Fibroblast of upper back skin (primary cell): ENCODE data around the gene ZNF524.
"Not testable (repeated sequence)": the region's sequence is repeated elsewhere in the genome, so short reads cannot be mapped to it uniquely, and the experiment has no call there.

Source experiments
- DNase-seq: peaks from one replicate; pipeline ENCODE4 v3.0.0-alpha.2; 2013

ZNF524 gene

DNA sequence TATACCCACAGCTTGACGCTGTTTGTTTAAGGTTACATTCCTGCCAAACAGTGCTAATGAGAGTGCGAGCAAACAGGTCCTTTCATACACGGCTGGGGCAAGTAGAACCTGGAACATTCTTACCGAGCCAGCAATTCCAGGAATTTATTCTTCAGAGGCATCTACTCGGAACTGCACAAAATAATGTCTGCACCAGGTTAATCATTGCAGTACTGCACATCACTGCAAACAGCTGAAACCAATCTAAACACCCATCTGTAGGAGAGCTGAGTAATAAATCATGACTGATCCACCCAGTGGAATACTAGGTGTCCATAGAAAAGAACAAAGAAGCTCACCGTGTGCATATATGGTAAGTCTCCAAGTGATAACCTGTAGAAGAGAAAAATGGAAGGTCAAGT lies 18.3 kb upstream of the ZNF524 start:
- DNase-seq, result peak; percentile 49

DNA sequence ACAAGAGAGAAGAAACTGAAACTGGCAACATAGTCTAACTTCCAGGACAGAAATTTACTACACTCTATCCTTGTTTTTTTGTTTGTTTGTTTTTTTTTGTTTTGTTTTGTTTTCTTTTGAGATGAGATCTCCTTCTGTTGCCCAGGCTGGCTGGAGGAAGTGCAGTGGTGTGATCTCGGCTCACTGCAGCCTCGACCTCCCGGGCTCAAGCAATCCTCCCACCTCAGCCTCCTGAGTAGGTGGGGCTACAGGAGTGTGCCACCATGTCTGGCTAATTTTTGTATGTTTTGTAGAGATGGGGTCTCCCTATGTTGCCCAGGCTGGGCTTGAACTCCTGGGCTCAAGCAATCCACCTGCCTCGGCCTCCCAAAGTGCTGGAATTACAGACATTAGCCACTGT lies 17.8 kb upstream of the ZNF524 start:
- DNase-seq, result not testable (repeated sequence)

DNA sequence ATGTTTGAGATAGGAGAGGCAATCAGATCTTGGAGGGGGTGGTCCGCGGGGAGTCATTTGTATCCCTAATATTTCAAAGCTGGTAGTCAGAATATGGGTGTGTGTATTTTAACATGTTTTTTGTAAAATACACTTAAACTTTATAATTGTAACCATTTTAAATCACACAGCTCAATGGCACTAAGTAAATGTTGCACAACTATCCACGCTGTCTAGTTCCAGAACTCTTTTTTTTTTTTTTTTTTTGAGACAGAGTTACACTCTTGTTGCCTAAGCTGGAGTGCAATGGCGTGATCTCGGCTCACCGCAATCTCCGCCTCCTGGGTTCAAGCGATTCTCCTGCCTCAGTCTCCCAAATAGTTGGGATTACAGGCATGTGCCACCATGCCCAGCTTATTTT lies 16.2 kb upstream of the ZNF524 start:
- not testable (repeated sequence) for DNase-seq

DNA sequence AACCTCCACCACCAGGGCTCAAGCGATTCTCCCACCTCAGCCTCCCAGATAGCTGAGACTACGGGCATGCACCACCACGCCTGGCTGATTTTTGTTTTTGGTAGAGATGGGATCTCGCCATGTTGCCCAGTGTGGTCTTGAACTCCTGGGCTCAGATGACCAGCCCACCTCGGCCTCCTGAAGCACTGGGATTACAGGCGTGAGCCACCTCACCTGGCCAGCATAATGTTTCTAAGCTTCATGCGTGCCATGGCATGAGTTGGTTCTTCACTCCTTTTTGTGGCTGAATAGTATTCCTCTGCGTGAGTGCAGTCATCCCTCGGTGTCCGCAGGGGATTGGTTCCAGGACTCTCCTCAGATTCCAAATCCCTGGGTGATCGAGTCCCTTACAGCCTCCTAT lies 15.2 kb upstream of the ZNF524 start:
- no peak for DNase-seq

DNA sequence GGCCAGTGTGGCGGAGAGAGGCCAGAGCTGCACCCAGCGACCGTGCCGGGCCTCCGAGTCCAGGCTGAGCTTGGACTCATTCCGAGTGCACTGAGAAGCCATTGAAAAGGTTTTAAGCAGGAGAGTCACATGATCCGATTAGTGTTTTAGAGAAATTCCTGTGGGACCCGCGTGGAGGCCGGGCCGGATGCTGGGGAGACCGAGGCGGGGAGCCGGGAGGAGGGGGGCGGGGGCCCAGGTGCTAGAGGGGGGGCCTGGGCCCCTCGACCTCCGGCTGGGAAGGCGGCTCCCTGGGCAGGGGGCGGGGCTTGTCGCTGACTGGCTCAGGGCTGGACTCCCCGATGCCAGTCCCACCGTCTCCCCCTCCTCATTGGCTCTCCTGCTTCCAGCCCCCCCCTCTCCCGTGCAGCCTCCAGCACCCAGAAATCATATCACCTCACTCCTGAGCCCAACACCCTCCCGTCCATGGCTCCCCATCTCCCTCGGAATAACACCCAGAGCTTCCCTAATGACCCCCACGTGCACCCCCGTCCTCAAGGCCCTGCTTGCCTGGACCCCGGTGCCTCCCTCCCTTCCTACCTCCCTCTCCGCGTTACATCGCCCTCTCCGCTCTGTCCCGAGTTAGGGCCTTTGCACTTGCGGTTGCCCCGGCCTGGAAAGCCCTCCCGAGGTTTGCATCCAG lies 14.3 kb upstream of the ZNF524 start:
- DNase-seq, result peak; percentile 91

DNA sequence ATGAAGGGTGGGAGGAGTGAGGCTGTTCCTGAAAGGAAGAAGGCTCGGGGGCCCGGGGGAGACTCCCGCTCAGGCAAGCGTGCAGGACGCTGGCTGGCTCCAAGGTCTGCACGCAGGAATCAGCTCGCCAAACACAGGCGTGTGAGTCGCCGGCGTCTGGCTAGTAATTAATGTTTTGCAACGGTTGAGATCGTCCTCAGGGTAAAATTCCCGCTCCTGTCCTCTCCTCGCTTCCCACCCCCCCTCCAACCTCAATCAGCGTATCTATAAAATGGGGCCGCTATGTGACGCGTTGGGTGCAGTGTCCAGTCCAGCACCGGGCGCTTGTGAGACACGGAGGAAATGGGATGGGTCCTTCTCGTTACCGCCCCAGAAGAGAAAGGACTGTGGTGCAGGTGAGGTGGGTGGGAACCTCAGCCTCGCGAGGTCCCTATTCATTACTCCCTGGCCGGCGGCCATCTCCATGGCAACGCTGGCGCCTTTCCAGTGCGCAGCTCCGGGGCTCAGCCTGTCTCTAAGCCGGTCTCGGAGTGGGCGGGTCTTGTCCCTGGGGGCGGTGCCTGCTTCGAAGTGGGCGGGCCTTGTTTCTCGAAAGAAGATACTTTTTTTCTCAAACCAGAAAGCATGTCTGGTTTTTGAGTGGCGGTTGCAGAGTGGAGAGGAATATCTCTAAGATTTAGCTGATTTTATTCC lies 13.0 kb upstream of the ZNF524 start:
- DNase-seq, result peak; percentile 90

DNA sequence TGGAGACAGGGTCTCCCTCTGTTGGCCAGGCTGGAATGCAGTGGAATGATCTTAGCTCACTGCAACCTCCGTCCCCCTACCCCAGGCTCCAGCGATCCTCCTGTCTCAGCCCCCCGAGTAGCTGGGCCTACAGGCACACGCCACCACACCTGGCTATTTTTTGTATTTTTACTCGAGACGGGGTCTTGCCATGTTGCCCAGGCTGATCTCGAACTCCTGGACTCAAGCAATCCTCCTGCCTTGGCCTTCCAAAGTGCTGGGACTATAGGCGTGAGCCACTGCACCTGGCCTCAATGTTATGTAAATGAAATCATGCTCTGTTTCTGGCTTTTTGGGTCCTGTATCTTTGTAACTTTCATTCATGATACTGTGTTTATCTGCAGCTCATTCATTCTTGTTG lies 11.3 kb upstream of the ZNF524 start:
- DNase-seq, result no peak

DNA sequence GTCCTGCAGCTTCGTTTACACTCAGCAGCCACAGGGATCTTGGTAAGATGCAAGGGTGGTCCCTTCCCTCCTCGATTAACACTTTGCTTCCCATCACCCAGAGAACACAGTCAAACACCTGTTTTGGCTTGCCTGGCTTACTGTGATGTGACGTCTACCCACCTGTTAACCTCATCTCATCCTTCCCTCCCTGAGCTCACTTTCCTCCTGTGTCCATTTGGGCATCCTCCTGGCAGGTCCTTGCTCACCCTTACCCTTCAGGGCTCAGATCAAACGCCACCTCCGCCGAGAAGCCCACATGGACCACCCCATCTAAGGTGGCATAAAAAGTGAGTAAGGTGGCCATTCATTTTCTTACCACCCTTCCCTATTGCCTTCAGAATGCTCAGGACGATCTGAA lies 10.0 kb upstream of the ZNF524 start:
- DNase-seq, result no peak

DNA sequence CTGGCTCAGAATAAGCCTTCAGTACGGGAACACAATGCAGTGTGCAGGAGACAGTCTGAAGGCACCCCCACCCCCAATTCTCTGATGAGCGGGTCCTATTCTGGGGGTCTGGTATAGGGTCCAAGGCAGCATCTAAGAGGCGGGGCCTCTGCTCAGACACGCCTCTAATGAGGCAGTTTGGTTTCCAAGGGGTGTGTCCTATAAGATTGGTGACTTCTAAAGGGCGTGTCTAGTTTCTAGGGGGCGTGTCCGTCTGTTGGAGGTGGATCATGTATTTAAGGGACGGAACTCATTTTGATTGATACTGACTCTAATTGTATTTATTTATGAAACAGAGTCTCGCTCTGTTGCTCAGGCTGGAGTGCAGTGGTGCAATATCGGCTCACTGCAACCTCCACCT lies 9.5 kb upstream of the ZNF524 start:
- DNase-seq, result no peak

DNA sequence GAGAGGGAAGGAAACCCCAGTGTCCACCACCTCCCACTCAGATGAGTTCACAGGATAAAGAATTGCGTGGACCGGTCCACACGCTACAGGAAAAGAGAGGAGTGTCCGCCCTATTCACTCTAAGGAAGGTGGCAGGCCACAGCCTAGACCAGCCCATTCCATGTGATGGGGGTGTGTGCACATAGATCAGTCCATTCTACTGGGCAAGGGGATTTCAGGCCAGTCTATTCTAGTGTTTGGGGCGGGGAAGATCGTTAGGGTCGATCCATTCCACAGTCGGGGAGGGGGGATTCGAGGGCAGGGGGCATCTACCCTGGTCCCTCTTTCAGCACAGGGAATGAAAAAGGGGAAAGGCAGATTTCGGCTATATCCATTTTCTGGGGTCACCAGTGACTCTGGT lies 8.5 kb upstream of the ZNF524 start:
- DNase-seq, result no peak

DNA sequence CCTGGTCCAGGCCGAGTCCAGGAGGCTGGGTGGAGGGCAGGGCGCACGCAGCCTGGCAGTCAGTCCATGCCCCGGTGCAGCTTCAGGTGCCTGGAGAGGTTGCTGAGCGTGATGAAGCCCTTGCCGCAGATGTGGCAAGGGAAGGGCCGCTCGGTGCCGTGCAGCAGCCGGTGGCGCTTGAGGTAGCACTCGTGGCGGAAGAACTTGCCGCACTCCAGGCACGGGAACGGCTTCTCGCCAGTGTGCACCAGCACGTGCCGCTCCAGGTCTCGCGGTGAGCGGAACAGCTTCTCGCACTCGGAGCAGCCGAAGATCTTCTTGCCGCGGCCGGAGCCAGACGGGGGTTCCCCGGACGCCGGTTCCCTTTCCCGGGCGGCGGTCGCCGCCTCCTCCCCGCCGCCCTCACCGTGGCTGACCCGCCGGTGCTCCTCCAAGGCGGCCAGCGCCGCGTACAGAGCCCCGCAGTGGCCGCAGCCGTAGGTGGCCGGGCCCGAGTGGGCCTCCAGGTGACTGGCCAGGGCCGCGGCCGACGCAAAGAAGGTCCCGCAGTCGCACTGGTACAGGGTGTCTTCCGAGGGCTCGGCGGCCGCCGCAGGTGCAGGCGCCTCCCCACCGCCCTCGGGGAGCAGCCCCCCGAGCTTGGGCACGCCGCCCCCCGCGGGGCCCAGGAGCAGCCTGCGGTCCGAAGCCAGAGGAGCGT lies 7.5 kb upstream of the ZNF524 start:
- no peak for DNase-seq

DNA sequence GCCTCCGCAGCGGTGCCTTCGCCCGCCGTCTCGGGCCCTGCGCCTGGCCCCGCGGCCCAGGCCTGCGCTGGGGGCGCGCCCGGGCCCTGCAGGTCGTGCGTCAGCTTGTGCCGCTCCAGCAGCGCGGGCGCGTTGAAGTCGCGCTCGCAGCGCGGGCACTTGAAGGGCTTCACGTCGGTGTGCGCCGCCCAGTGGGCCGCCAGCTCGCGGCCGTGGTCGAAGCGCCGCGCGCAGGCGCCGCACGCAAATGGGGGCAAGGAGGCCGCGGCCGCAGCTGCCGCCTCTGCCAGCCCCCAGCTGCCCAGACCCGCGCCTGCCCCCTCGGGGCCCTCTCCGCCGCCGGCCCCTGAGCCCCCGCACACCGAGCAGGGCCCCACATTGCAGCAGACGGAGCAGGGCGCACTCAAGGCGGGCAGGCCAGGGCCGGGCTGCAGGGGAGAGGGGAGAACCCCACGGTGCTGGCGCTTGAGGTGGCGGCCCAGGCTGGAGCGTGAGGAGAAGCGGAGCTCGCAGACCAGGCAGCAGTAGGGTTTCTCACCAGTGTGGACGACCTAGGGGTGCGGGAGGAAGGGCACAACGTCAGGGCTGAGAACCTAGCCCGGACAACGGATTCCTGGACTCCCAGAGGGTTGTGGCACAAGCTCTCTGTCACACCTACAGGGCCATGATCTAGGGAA lies 6.9 kb upstream of the ZNF524 start:
- no peak for DNase-seq

DNA sequence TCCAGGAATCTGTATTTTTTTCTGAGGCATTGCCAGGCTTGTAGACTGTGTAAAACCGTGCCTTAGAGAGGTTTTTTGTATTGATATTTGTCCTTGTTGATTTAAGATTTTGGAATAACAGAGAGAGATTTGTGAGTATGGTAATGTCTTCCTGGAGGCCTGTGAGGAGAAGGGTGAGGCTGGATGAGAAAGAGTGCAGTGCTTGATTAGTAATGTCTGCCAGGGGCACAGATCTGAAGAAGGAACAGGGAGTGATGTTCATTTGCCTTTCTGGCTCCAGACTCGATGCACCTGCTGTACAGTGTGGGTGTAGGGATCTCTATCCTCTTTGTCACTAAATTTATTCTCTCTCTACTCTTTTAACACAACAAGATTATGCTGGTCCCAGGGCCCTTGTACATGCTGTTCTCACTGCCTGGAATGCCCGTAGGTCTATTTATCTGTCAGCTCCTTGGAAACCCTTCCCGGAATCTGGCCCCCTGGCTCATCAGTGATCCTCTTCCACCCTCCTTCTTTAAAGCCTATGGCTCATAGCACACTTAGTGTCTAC lies 5.0 kb upstream of the ZNF524 start:
- no peak for DNase-seq

DNA sequence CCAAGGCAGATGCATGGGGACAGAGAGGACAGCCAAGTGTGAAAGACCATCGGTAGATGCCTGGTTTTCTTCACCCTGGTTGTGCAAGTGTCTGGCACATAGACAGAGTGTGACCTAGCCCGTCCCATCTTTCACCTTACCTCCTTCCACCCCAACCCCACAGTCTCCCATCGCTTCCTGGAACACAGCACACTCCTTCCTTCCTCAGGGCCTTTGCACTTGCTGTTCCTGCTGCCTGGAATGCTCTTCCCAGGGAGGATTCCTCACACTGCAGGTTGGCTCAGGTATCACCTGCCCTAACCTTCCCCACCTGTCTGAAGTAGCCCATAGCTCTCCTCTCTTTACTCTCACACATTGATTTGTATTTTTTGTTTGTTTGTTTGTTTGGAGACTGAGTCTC lies 3.8 kb upstream of the ZNF524 start:
- no peak for DNase-seq

DNA sequence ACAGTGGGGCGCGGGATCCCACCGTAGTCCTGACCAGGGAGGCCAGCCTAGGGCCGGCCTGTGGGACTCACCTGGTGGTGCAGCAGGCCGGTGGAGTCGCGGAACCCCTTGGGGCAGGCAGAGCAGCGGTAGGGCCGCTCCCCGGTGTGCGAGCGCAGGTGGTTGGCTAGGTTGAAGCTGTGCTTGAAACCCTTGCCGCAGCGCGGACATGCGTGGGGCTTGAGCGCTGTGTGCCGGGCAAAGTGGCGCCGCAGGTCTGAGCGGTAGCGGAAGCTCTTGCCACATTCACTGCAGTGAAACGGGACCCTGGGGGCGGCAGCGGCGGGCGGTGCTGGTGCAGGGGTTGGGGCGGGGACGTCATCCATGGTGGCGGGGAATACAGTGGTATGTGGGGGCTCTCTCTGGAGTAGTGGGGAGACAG lies 2.6 kb upstream of the ZNF524 start:
- DNase-seq, result no peak

DNA sequence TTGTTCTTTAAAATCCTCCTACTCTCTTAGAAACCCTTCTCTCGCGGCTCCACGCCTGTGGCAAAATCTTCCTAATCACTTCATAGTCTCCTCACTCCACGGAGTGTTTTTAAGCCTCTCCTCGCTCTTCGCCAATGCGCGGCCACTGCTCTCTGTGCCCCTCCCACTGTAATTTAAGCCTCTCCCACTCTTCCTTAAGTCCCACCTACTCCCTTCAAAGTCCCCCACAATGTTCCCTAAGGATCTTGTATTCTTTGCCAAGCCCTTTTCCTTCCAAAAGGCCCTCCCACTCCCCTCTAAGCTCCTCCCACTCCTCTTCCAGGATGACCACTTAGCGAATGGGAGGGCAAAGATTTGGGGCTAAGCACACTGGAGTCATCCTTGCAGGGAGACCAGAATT lies 2.1 kb upstream of the ZNF524 start:
- DNase-seq, result no peak

DNA sequence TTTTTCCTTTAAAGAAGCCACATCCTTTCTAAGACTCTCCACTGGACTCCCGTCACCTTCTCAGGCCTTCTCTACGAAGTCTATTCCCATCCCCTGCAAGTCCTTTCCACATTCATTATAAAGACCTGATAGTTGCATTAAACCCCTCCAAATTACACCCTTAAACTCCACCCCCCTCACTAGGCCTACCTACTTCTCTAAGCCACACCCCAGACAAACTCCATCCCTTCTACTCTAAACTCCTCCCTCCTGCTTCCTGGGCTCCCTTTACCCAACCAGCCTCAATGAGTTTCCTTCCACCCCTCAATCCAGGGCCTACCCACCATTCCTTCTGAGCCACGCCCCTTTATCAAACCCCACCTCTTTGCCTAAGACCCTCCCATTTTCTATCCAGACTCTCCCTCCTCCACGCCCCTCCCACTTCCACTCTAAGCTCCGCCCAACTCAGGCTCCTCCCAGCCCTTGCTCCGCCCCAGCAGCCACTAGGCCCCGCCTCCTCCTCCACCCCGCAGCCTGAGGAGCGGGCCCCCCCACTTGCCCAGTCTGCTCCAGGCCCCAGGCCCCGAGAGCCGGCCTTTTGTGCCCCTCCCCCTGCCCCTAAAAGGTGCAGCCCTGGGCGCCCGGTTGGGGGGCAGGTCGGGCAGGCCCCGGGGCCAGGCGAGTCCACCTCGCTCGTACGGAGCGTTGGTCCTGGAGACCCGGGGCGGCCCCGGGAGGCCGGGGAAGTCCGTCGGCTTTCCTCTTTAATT lies 1.2 kb upstream of the ZNF524 start:
- DNase-seq, result peak; percentile 96

DNA sequence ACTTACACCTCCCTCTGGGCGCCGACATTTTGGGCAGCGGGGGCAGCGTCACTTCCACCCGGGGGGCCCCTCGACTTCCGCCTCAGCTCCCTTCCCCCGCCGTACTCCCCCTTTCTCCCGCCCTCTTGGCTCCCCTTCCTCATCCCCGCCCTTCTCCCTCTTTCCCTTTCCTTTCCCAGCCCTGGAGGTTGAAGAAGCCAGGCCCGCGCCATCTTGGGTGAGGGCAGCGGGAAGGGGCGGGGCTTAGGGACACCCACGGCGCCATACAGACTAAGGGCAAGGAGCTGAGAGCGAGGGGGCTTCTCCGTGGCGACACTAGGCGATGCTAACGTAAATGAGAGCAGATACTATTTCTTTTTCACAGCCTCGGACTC lies 633 bp upstream of the ZNF524 start, which contains the start of gene FIZ1:
Gene FIZ1 (minus strand): TSS at position 50 of the 374 bp plus-strand sequence. CDS start 1,652 bp downstream, outside the sequence.
- DNase-seq, result peak; percentile 99

DNA sequence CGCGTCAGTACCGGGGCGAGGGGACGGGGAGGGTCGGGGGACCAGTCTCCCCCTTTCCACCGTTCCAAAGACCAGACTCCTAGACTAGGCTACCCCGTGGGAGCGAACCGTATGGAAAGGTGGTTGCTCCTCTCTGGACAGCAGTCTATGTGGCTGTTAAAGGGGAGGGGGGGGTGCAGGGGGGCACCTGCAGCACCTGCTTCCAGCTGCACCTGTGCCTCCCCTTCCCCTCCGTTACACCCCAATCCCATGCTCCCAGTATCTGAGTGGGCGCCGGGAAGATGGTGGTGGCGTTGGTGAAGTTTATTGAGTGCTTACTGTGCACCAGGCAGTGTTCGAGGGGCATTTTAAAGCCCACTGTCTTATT lies 557 bp downstream of the ZNF524 start:
- no peak for DNase-seq

DNA sequence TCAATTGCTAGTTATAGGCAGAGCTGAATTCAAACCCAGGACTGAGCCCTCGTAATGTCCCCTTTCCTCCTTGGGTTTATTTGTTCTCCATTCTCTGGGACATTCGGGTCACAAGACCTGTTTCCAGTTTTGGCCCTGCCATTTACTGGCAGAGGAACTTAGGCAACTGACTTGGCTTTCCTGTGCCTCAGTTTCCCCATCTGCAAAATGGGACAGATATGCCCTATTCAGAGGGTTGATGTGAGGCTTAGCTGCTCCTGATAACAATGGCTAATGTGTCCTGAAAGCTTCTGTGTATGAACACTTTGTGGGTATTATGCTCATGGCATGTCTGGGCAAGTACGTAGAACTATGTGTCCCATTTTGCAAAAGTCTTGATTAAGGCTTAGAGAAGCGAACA lies 996 bp downstream of the ZNF524 start:
- no peak for DNase-seq

DNA sequence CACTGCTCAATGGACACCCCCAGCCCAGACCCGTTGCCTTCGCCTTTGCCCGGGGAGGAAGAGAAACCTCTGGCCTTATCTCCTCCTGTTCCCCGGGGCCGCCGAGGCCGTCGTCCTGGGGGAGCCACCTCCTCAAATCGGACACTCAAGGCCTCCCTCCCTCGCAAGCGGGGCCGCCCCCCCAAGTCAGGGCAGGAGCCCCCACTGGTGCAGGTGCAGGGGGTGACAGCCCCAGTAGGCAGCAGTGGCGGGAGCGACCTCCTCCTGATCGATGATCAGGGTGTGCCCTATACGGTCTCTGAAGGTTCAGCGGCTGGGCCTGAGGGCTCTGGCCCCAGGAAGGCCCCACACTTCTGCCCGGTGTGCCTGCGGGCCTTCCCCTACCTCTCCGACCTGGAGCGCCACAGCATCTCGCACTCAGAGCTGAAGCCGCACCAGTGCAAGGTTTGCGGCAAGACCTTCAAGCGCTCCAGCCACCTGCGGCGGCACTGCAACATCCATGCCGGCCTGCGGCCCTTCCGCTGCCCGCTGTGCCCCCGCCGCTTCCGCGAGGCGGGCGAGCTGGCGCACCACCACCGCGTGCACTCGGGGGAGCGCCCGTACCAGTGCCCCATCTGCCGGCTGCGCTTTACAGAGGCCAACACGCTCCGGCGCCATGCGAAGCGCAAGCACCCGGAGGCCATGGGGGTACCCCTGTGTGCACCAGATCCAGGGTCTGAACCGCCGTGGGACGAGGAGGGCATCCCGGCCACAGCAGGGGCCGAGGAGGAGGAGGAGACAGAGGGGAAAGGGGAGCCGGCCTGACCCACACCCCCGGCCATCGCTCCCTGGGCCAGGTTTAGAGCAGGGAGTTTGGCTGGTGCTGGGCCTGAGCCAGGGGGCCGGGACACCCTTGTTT lies 2.3 kb downstream of the ZNF524 start:
- no peak for DNase-seq

DNA sequence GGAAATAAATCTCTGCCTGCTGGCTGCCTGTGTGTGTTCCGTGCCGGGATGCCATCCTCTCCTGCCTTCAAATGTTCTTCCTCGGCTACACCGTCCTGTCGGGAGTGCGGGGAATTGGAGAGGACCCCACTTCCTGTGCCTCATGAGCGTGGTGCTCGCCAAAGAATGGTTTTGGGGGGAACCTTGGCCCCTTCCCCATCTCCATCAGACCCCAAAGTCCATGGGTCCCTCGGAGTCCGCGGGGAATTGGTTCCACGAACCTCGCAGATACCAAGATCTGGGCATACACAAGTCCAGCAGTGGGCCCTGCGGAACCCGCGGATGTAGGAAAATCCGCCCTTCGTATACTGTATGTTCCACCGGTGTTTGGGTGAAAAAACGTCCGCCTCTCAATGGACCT lies 3.0 kb downstream of the ZNF524 start:
- DNase-seq, result no peak
